HG03025 (cell line): ENCODE results near the gene C1QBP.
"Not testable (repeated sequence)": the region's sequence is repeated elsewhere in the genome, so short reads cannot be mapped to it uniquely, and the experiment has no call there.

Experiments used
- ATAC-seq: cut with Tn5 transposase; IDR thresholded peaks from one replicate; pipeline ENCODE4 v1.9.1; 2021; ENCODE audit warnings: mild to moderate bottlenecking, moderate library complexity; ENCODE audit not compliant: unreplicated experiment, low FRiP score

C1QBP gene, protein sequence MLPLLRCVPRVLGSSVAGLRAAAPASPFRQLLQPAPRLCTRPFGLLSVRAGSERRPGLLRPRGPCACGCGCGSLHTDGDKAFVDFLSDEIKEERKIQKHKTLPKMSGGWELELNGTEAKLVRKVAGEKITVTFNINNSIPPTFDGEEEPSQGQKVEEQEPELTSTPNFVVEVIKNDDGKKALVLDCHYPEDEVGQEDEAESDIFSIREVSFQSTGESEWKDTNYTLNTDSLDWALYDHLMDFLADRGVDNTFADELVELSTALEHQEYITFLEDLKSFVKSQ

DNA sequence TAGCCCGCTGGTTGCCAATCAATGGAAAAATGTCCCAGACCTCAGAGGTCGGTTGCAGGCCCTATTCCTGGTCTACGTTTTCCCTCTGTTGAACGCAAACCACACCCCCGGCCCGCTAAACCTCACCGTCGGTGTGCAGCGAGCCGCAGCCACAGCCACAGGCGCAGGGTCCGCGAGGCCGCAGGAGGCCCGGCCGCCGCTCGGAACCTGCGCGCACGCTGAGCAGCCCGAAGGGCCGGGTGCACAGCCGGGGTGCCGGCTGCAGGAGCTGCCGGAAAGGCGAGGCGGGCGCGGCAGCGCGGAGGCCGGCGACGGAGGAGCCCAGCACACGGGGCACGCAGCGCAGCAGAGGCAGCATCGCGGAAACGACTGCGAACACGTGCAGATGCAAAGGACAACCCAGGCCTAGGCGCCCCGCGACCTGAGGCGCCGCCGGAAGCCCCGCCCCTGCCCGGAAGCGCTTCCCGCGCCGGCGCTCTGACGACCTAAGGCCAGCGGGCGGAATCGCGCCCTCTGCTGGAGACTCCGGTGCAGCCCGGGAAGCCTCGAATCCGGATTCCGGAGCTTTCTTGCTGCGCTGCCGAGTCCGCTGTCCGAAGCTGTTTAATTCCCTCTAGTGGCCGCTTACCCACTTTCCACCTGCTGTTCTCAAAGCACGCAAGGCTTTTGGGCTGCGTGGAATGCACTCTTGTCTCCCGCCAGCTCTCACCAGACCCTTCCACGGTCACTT, at the start of gene C1QBP:
Gene C1QBP (minus strand): TSS at position 440 of the 730 bp plus-strand sequence. CDS start 82 bp downstream, at position 358.
- ATAC-seq = peak; percentile 83

DNA sequence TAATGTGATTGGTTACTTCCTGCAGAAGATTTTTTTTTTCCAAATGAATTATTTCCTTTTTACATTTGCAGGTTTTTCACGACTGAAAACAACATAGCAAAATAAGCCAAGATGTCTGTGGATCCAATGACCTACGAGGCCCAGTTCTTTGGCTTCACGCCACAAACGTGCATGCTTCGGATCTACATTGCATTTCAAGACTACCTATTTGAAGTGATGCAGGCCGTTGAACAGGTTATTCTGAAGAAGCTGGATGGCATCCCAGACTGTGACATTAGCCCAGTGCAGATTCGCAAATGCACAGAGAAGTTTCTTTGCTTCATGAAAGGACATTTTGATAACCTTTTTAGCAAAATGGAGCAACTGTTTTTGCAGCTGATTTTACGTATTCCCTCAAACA, 49.8 kb upstream of the C1QBP start:
- no peak for ATAC-seq

DNA sequence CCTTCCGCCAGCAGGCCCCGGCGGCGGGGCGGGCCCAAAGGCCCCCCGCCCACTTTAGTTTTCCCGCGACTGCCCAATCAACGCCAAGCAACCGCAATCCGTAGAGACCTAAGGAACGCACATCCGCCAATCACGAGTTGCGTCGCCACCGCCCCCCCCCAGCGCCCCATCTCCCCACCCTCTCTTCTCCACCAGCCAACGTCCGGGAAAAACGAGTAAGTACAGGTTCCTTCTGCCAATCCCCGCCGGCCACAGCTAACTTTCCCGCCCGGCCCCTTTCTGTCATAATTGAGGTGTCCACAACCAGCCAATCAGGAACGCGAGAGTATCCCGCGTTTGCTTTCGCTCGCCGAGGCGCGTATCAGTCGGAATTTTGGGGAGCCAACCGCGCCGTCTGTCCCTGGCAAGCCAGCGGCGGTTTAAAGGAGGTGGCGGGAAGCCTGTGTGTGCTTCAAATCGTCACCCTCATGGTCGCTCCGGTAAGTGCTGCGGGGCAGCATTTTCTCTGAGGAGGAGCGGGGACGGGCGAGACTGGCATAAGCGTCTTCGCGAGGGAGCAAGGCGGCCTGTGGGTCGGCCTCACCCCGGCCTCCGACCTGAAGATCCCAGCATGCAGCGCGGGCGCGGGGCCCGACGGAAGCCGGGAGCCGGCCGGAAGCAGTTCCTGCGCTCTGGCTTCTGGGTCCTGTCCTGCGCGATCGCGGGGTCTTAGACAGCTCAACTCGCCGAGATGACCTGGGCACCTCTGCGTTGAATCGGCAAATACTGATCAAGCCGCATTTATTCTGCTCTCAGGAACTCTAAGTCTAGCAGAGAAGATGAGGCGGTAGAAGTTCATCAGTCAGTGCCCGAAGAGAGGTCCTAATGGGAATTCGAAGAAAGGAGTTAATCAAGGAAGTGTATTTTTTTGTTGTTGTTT, 47.5 kb upstream of the C1QBP start, which contains the start of gene MIS12:
Gene MIS12 (plus strand): TSS at position 361 of the 919 bp plus-strand sequence. CDS start 2,297 bp downstream, outside the sequence.
- ATAC-seq = peak; percentile 86

DNA sequence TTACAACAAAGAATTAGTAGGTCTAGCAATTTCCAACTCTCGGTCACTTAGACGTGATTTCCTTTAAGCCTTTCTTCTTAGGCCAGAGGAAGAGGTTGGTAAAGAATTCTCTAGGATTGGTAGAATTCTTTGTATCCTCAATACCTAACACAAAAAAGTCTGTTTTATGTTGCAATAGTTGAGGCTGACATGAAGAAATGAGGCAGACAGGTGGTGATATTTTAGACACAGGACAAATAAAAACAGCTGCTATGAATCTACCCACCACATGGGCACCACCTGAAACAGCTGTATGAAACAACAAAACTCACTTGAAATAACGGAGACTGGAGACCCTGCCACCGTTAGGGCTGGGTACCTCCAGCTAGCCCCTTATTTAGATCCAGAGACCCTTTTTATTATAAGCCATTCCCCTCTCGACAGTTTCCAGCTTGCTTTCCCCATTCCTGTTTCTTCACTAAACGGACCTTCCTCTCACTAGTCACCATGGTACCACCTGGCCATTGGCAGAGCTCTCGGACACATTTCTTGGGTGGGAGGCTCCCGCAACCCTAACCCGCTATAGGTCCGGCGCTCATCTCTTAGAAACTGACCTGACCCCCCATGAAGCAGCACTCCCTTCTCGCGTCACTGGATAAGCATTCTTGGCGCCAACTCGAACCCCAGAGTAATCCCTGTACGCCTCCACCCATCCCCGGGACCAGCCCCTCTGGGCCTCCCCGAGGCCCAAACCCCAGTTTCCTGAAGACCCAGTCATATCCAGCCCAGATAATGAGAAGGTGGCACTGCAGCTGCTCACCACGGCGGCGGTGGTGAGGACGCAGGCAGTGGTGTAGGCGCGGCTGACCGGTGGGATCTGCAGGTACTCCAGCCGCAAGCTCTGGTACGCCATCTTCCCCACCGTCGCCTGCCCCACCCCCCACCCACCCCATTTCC, 46.6 kb upstream of the C1QBP start, which contains the start of gene DERL2:
Gene DERL2 (minus strand): TSS at position 909 of the 936 bp plus-strand sequence. CDS start 17 bp downstream, at position 892.
- peak; percentile 16 for ATAC-seq

DNA sequence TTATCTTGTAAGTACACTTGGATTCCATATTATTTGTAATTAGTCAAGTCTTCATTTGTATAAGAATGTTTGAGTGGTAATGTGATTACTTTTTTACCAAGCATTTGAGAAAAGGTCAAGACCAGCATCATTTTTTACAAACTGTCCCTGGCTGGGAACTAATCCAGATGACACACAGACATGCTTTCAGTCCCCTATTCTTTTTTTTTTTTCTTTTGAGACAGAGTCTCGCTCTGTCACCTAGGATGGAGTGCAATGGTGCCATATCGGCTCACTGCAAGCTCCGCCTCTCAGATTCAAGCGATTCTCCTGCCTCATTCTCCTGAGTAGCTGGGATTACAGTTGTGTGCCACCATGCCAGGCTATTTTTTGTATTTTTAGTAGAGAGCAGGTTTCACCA, 42.5 kb upstream of the C1QBP start:
- ATAC-seq = no peak

DNA sequence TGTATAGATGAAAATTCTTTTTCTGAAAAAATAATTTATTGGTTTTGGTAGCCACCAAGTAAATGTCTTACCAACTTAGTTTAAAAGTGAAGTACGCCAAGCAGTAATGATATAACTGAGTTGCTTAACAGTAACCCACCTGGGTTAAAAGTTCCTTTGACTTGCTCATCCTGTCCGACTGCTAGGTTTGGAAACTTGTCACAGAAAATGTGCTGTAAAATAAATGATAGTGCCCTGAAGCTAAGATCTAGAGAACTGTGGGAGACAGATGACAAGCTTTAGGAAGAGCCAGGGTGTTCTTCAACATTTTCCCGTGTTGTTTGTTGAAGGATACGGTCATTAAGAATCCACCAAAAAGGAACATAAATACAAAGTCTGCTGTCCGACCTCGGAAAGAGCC, 42.0 kb upstream of the C1QBP start:
- no peak for ATAC-seq

DNA sequence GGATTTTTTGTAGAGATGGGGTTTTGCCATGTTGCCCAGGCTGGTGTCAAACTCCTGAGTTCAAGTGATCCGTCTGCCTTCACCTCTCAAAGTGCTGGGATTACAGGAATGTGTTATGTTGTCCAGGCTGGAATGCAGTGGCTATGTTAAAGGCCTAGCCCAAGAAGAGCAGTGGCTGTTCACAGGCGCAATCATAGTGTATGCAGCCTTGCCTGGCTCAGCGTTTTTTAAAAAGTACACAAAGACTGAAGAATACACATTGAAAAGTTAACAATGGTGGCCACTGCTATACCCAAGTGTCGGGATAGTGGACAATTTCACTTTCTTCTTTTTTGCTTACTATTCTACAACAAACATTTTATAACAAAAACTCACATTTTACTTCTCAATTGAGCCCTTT, 40.0 kb upstream of the C1QBP start:
- ATAC-seq = no peak

DNA sequence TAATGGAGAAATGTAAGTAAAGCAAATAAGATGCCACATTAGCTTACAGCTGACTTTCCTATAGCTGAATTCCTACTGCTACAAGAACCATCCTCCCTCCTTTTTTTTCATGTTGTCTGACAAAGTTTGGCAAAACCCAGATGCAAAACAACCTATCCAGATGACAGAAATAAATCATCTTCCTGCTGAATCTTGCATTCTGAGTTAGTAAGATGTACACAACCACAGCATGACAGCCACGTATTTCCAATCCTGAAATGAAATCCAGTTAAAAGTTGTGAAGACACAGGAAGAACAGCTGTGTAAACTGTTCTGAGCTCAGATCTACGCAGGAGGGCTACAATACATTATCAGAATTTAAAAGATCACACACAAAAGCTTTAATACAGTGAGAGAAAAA, 35.0 kb upstream of the C1QBP start:
- no peak for ATAC-seq

DNA sequence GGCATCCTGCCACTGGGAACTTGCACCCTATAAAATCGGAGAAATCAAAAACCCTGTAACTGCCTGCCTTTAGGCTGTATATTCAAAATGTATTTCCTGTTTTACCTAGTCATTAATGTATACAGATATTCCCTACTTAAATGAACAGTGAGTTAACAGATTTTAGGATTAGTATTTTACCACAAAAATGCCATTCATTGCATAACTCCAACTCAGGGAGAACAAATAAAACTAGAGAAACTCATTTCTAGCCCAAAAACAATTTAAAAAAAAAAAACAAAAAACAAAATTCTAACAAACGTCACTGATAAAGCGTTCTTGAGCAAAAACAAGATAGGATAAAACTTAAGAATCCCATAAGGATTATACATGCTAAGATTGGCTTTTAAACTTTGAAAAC, 33.6 kb upstream of the C1QBP start:
- no peak for ATAC-seq

DNA sequence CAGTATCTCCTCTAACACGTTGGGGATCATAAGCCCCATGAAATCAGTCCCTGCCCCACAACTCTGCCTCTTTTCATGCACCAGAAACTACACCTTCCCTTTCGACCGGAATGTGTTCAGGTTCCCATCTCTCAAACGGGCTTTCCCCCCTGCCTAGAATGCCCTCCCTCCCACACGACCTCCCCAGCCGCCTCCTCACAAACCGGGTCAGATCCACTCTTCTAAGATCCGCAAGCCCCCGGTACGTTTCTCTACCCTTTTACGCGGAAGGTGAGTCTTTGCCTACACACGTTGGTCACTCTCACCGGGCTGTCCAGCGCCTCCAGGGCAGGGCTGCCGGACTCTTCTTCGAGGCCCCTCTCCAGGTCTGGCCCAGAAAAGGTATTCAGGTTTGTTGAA, 29.1 kb upstream of the C1QBP start:
- ATAC-seq = no peak

DNA sequence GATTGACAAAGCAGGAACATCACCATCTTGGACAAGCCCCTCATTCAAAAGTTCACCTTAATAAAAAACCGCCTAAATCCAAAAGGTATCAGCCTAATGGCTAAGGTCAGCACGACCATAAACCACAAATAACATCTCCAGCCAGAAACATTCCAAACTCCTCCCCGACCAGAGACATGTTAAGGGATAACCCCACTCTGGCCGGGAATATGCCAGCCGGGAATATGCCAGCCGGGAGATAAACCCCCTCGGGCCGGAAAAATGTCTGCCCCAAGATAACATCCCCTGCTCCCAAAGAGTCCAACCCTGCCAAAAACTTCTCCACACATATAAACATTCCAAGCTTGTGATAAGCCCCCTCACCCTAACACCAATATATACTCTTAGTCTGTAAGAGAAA, 28.5 kb upstream of the C1QBP start:
- no peak for ATAC-seq

DNA sequence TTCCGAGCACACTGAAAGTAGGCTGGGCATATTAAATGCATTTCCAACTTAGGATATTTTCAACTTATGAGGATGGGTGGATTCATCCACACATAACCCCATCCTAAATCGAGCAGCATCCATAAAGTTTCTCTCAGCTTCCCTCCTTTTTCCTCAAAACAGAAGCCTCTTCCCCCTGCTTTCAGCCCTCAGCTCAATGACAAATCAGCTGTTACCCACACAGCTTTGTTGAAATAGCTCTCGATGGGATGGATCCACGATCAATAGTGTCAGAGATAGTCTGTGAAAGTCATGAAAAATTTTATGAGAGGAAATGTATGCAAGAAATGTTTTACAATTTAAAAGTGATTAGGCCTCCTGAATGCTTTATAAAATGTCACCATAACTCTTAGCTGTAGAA, 27.3 kb upstream of the C1QBP start:
- no peak for ATAC-seq

DNA sequence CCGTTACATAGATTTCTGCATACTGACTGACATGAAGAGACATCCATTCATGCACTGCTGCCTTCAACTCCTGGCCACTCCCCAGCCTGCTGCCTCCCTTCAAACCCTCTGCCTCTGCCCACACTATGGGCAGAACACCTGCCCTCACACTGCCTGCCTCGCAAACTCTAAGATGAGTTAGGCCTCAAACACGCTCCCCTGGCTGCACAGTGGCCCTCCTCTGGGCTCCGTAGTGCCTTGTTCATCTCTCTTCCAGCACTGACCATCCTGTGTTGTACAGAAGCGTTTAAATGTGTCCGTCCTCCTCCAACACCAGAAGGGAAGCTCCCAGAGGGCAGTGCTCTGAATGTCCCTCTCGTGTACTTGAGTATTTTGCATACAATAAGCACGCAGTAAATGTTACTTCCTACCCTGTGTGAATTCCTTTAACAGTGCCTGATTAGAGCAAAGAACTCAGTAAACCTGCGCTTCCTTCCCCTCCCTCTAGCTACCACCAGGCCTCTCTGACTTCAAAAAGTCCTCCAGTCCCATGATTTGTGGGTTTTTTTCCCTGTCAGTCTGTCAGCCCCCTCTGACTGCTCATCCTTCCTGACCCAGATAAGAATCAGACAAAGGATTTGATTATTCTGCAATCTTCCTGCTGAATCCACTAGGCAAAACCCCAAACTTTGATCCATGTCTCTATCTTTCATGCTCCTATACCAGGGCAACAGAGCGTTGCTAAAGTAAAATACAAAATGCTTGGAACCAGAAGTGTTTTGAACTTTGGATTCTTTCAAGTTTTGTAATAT, 26.0 kb upstream of the C1QBP start:
- no peak for ATAC-seq

DNA sequence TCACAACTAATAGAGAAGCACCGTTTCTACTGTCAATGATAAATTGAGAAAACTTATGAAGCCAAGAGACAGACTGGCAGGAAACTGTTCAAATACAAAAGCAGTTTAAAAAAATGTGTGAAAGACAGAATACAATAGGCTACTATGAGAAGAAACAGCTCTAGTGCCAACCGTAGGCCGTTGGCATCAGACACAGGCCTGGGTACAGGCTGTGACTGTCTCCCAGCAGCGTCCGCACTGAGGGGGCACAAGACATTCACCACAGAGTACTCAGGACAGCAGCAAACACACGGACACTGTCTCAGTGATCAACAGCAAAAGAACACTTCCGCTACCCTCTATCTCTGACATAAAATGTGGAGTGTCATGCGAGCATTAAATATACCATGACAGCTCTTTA, 7.8 kb upstream of the C1QBP start:
- ATAC-seq = no peak

DNA sequence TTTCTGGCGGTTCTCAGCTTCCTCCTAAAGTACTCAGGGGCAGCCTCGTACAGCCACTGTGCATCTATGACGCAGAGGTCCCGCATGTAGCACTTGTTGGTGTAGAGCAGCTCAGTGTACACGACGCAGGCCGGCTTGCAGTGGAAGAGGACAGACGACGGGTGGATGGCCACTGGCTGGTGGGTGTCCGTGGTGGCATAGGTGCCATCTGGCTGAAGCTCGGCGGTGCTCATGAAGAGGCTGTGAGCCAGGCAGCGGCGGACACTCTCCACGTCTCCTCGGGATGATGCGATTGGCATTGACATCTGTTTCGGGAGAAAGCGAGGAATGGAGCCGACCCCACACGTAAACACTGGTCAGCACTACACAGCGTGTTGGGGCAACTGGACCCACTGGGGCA, 5.3 kb upstream of the C1QBP start:
- no peak for ATAC-seq

DNA sequence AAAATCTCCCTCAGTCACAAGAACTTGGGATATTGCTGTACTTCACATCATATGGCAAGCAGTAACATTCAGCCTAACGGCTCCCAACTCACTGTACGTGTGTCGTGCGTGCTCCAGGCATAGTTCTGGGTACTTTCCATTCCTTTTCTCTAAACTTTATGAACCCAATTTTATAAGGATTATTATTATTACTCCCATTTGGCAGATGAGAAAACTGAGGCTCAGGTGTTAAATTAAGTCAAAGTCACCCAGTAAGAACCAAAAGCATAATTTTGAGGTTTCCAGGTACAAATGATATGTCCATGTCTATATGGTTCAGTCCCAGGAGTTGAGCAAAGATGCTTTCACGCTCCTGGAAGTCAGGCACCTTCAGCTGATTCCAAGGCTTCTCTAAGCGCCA, 4.8 kb upstream of the C1QBP start:
- ATAC-seq = no peak

DNA sequence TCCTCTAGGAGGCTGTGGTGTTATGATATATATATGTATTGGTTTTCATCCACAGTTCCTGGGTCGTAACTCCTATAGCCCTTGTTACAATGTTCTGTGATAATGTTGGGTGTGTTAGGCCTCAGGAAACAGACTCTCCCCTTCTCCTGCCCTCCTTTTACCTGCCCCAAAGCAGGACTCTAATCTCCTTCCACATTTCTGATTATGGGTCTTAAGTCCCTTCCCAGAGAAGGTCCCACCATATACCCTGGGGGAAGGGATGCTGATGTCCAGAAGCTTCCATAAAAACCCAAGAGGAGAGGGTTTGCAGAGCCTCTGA, 450 bp upstream of the C1QBP start:
- ATAC-seq = no peak

DNA sequence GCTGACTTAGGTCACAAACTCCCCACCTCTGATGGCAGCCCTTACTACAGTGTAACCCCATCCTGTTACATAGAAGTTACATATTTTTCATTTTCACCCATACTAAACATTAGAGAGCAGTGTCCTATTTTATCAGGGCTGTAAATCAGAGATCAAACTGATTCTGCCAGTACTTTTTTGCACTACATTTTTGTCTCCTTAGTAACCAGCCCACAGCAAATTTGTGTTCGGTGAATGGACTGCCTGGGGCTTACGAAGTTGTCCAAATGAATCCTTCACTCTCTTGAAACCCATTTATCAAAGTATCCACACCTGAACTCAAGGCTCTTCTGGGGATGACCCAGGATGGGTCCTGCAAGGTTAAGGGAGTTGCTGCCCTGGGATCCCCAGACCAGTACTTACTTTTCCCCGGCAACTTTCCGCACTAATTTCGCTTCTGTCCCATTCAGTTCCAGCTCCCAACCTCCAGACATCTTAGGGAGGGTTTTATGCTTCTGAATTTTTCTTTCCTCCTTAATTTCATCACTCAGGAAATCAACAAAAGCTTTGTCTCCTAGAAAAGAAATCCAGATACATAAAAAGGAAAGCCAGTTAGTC, 1.1 kb downstream of the C1QBP start:
- no peak for ATAC-seq

DNA sequence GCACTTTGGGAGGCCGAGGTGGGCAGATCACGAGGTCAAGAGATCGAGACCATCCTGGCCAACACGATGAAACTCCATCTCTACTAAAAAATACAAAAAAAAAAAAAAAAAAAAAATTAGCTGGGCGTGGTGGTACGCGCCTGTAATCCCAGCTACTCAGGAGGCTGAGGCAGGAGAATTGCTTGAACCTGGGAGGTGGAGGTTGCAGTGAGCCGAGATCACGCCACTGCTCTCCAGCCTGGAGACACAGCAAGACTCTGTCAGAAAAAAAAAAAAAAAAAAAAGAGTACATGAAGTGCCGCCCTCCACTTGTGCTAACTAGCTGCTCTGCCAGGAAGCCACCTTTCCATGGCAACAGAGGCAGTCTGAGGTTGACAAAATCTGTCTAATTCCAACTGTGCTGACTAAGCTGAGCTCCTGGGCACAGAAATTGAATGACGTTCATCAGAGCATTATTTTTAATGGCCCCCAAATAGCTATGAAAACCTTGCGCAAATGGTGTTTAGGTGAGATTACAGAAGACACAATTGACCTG, 3.1 kb downstream of the C1QBP start:
- not testable (repeated sequence) for ATAC-seq
